ENCODE measurements around the gene FANCF.

Gene FANCF

DNA sequence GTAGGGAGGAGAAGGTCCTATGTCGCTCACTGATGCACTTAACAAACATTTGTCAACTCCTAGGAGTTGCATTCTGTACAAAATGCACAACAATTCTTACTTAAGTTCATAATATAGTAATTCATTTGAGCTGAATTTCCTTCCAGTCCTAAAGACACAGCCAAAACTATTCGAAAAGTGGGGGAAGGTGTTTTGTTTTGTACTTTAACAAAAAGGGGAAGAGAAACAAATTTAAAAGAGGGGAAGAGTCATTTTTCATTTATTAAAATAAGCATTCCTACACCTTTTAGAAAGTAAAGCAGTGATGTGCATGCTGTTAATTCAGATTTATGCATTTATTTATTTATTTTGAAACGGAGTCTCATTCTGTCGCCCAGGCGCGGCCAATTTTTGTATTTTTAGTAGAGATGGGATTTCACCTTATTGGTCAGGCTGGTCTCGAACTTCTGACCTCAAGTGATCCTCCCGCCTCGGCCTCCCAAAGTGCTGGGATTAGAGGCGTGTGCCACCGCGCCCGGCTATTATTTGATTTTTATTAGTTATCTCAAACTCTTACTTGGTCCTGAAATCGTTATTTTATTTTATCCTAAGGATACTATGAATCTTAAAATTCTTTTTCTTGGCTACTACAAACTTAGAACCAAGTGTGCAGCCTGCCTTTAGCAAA is 1.1 kb upstream of the FANCF start:
- DNase-seq (ENCODE audit: low spot score): no peak

DNA sequence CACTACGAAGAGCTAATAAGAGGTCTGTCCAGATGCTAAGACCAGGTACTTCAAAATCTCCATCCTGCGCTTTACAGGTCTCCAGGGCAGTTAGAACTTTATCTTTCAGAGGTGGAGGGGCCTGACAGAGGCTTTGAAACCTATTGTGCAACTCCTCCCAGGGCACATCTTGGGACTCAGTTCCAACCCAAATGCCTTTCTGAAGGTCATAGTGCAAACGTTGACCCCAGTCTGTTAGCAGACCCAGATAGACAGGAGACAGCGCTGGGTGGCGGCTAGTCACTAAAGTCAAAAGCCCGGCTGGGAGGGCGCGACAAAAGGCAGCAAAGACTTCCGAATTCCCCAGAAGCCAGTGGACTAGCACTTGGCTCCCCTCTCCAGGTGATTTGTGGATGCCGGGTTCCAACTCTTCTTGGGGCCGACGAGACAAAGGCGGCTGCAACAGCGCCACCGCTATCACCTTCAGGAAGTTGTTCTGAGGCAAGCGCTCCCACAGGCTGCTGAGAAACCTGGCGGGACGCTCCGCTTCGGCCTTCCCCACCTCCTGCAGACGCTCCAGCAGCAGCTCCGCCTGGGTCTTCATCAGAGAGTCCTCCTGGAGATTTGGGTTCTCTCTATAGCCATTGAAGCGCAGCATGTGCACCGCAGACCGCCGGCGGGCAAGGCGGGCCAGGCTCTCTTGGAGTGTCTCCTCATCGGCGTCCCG is 728 bp downstream of the FANCF start:
- peak; percentile 74 for DNase-seq (ENCODE audit: low spot score)

DNA sequence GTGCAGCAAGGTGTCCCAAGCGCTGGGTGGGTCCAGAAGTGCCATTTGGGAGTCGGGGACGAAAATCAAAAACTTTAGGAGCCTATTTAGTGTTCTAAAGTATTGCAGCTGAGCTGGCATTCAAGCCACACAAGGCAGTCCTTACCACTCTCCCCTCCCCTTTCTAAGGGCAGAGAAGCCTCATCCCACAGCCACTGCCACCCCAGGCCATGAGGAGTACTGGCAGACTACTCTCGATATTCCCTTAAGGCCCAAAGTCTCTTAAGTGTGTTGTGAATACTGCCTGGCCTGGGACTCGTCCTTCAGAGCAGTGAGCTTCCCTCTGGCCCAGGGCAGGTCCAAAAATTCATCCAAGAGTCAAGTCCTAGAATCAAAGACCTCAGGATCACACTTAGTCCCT is 7.8 kb downstream of the FANCF start:
- no peak for DNase-seq (ENCODE audit: low spot score)

DNA sequence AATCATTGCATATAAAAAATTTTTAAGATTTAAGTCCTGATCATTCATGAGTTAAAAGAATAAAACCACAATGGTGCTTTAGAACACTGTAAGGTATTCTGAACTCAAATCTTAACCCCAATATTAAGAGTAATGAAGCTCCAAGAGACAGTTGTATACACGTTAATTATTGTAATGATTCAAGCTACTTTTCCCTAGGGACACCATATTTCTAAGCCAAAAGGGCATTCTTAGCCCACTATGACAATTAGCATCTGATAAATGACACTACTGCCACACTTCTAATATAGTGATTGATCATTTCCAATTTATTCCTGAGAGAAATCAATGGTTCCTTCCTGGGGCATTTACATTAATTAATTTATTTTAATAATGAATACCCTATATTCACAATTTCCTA is 21.7 kb downstream of the FANCF start:
- no peak for DNase-seq (ENCODE audit: low spot score)

DNA sequence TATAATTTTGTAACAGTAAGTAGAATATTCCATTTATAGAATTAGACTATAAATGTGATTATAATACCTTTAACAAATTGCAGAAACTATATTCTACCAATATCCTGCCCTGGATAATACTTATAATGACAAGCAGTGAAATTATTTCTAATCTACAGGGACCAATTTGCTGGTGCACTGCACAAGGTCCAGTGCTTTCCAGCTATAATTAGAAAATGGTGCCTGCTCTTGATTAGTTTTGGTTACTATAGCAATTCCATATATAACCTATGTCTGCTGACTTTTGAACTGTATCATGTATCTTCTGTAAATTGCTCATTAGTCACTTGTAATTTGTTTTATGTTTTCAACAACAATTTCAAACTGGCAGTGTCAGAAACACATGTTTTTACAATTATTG is 23.1 kb downstream of the FANCF start:
- no peak for DNase-seq (ENCODE audit: low spot score)

DNA sequence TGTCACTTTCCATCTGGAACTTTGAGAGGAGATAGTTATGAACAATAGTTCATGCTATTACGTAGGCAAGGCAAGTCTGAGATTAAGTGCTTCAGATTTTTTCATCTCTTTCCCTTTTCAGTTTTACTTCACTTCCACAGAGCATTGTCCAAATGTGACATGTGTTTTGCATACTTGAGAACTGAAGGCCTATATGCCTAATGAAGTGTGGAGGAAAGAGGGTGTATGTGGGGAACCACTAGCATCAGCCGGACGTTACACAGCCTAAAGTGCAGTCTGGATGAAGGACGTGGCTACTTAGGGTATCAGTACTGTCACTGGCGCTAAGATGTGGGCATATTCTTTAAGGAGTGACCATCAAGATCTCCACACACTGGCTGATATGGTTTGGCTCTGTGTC is 26.2 kb downstream of the FANCF start:
- no peak for DNase-seq (ENCODE audit: low spot score)

DNA sequence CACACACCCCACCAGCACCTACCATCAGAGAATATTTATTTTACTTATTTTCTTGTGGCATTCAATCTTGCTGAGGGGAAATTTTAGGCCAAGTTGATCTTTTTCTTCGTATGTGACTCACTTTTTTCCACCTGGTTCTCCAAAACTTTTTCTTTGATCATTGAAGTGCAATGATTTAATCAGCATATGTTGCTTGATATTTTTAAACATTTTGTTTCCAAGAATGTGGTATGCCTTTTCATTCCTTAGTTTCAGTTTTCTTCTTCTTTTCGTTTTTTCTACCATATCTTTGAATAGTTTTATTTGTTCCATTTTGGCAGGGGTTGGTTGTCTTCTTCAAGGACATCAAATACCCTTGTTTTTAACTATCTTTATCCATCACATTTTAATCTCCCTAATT is 28.6 kb downstream of the FANCF start:
- no peak for DNase-seq (ENCODE audit: low spot score)

DNA sequence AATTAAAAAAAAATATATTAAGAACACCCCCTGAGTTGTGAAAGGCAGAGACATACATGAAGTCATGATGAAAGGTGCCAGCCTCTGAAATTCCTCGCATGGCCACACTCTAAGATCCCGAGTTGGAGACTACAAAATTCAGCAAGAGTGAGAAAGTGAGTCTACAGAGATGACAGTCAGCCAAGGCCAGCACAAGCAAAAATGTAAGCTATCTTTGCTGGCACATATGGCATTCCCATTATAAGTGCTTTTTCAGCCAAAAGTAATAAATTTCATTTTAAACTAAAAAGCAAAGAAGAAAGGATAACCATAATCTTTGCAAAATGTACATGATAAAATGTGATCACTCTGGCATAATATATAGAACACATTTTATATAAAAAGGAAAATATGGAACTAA is 40.6 kb downstream of the FANCF start:
- no peak for DNase-seq (ENCODE audit: low spot score)

DNA sequence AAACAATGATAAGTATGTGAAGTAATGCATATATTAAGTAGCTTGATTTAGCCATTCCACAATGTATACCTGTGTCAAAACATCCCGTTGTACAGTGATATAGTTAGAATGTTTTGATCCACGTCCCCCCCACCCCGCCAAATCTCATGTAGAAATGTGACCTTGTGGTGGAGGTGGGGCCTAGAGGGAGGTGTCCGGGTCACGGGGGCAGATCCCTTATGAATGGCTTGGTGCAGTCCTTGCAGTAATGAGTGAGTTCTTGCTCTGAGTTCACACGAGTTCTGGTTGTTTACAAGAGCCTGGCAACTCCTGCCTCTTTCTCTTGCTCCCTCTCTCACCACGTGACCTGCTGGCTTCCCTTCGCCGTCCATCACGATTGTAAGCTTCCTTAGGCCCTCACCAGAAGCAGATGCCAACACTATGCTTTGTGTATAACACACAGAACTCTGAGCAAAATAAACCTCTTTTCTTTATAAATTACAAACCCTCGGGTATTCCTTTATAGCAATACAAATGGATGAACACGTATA is 41.6 kb downstream of the FANCF start:
- DNase-seq (ENCODE audit: low spot score): no peak

DNA sequence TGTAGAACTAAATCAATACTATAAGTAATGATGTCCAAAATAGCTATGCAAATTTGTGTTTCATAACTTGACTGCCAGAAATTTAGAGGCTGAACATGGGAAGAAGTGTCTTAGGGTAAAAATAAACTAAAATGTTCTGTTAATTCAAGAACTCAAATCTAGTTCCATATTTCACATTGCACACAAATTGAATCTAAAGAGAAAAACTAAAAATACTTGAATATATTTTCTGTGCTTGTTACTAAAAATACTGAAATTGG is 43.5 kb downstream of the FANCF start:
- no peak for DNase-seq (ENCODE audit: low spot score)

DNA sequence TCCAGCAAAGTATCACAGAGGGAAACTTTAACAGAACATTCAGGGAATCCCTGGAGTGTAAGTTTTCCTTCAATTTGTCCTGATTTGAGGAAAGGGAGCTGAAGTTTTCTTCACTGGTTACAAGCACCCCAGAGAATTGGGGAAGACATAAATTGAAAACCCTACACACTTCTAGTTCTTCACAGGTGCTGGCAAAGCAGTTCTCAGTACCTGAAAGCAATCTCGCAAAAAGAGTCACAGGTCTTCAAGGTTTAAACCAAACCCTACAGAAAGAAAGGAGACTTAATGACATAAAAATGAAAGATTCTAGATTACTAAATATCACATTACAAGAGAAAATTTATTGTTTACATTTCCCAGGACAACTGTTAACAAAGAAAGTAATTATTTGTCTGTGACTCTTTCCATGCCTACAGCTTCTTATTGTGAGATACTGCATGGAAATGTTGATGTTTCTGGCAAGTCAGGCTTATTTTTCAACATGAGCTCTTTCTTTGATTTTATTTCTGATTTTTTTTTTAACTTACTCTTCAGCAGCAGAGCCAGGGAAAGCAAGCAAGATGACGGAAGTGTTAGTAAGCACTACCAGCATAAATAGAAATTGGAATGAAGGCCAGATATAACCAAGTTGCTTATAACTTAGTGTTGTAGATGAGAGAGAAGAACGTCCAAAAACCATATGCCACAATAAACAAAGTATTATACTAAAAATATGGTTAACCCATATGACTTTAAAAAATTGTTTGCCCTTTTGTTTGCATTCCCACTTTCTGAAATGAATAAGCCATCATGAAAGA is 44.1 kb downstream of the FANCF start:
- no peak for DNase-seq (ENCODE audit: low spot score)

DNA sequence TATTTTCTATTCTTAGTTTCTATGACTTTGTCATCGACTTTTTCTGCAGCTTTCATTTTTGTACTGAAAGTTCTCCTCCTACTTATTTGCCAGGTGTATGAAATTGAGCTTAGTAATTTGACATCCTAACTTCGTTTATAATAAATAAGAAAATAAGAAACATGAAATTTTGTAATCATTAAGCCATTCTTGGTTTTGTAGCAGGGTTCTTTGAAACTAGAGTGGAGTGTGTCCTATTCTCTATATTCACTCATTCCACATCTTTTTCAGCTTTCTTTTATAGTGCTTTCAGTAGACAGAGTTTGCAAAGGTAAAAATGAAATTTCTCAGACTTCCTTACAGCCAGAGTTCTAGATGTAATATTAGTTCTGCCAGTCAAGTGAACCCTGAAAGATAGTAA is 47.8 kb downstream of the FANCF start:
- no peak for DNase-seq (ENCODE audit: low spot score)
